Tibial artery (tissue), 4 donors: ENCODE measurements around the gene EPN3.

Experiments
- DNase-seq, 2 donors: peaks; one replicate each; pipeline ENCODE4 v3.0.0-alpha.2; 2019
- H3K27ac ChIP-seq, 2 donors: fragments of 200-600 bp; sonication (generic) in 1 of 2; 1 replicate in 1 of 2; 2 replicates in 1 of 2; pipeline ENCODE4 v1.5.1; 2018 to 2019; ENCODE audit warnings: mild to moderate bottlenecking in 1 of 2
- H3K27me3 ChIP-seq, 2 donors: fragments of 200-600 bp; sonication (generic) in 1 of 2; one replicate each; pipeline versions ENCODE4 v1.5.1 to v1.6.0; 2016 to 2019
- H3K36me3 ChIP-seq, 3 donors: fragments of 200-600 bp; sonication (generic) in 2 of 3; one replicate each; pipeline ENCODE4 v1.5.1; 2016 to 2019; ENCODE audit warnings: mild to moderate bottlenecking in 2 of 3
- H3K4me1 ChIP-seq, 4 donors: fragments of 200-600 bp; sonication (generic) in 2 of 4; 1 replicate in 3 of 4; 2 replicates in 1 of 4; pipeline ENCODE4 v1.5.1; 2016 to 2019
- H3K4me3 ChIP-seq, 2 donors: fragments of 200-600 bp; sonication (generic) in 1 of 2; 1 replicate in 1 of 2; 2 replicates in 1 of 2; pipeline ENCODE4 v1.5.1; 2018 to 2019; ENCODE audit warnings: mild to moderate bottlenecking in 2 of 2
- H3K9me3 ChIP-seq, 3 donors: fragments of 200-600 bp; sonication (generic) in 1 of 3; one replicate each; pipeline ENCODE4 v1.5.1; 2016 to 2019
- intact Hi-C: fragments of 100-400 bp; cut with DNase I; formaldehyde crosslinking; loops from one replicate; pipeline ENCODE4 v1.15.0; 2023; ENCODE audit warnings: low total_unique reads
- TF ChIP-seq, protein P1 (sequence below), 2 experiments: fragments of 200-600 bp in 1 of 2; fragments of 450-650 bp in 1 of 2; IDR thresholded peaks; one replicate each; pipeline ENCODE4 v1.5.1; 2017 to 2019; ENCODE audit warnings: antibody characterized with exemption in 2 of 2, mild to moderate bottlenecking in 1 of 2, moderate library complexity in 1 of 2

EPN3 gene

DNA sequence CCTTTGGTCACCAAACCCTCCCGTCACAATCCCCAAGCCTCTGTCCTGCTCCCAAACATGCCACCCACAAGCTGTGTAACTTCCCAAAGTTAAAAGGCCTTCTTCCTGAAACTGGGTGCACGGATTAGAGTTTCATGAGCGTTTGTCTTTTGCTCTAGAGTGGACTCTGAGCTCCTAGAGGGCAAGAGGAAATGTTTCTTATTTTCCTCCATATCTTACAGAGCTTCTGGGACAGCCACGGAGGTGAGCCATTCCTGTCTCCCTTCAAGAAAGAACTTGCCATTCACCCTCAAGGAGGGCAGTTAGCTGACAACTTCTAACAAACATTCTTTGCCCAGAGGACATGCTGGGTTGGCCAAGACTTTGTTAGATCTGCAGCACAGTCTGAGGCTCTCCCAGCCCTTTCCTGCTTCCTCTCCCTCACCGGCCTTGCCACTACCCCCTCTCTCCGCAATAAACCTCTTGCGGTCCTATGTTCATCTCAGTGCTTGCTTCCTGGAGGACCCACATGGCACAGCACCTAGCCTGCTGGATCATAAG lies 26.9 kb upstream of the EPN3 start:
- peaks cover 0 to 18% (median 9%) of the 10 kb centered on the region in 4 donors for H3K4me1 ChIP-seq
- TF ChIP-seq, protein P1, sequence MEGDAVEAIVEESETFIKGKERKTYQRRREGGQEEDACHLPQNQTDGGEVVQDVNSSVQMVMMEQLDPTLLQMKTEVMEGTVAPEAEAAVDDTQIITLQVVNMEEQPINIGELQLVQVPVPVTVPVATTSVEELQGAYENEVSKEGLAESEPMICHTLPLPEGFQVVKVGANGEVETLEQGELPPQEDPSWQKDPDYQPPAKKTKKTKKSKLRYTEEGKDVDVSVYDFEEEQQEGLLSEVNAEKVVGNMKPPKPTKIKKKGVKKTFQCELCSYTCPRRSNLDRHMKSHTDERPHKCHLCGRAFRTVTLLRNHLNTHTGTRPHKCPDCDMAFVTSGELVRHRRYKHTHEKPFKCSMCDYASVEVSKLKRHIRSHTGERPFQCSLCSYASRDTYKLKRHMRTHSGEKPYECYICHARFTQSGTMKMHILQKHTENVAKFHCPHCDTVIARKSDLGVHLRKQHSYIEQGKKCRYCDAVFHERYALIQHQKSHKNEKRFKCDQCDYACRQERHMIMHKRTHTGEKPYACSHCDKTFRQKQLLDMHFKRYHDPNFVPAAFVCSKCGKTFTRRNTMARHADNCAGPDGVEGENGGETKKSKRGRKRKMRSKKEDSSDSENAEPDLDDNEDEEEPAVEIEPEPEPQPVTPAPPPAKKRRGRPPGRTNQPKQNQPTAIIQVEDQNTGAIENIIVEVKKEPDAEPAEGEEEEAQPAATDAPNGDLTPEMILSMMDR (IDR thresholded peaks at IDR 0.05) = no peak
- H3K27ac ChIP-seq = no peak overlapping the region
- H3K4me3 ChIP-seq = no peak overlapping the region
- peaks cover 0 to 2% of the 10 kb centered on the region in 2 donors for H3K27me3 ChIP-seq
- intact Hi-C loops = no loop called here
- no peak for DNase-seq
- H3K36me3 ChIP-seq = no peaks in the 10 kb centered on the region
- H3K9me3 ChIP-seq = no peaks in the 10 kb centered on the region

- no peaks in the 10 kb centered on the region for H3K9me3 ChIP-seq
- DNase-seq = no peak
- H3K36me3 ChIP-seq = no peaks in the 10 kb centered on the region
- H3K4me3 ChIP-seq = no peak overlapping the region
- peaks cover 0 to 18% (median 9%) of the 10 kb centered on the region in 4 donors for H3K4me1 ChIP-seq
- H3K27me3 ChIP-seq = peaks cover 0 to 2% of the 10 kb centered on the region in 2 donors
- H3K27ac ChIP-seq = no peak overlapping the region
- intact Hi-C loops = no loop called here
- TF ChIP-seq, protein P1 (IDR thresholded peaks at IDR 0.05) = no peak
These were observed 26.2 kb upstream of the EPN3 start for GRCh38 chr17:50506298-50506697.

GRCh38 chr17:50507871-50508572 lies 24.5 kb upstream of the EPN3 start, which contains the start of gene MYCBPAP:
TSS of gene MYCBPAP (plus strand) at chr17:50508439. CDS start at chr17:50508675, 236 bp downstream.
- Histone ChIP-seq H3K4me1 (peaks cover 0 to 18% (median 9%) of the 10 kb centered on the region in 4 donors), H3K9me3 (no peaks in the 10 kb centered on the region), H3K4me3 (peak within 1 kb of the TSS; percentile 60 to 84), H3K36me3 (no peaks in the 10 kb centered on the region), H3K27me3 (peaks cover 0 to 2% of the 10 kb centered on the region in 2 donors), H3K27ac (peak within 1 kb of the TSS; percentile 66 to 79)
- peak; percentile 83 to 90 for DNase-seq
- intact Hi-C loops = no loop called here
- TF ChIP-seq, protein P1 (IDR thresholded peaks at IDR 0.05) = no peak

- Histone ChIP-seq H3K27me3 (peaks cover 0 to 2% of the 10 kb centered on the region in 2 donors), H3K9me3 (no peaks in the 10 kb centered on the region), H3K4me3 (peak overlapping the region; percentile 60 to 84), H3K4me1 (peaks cover 0 to 18% (median 9%) of the 10 kb centered on the region in 4 donors), H3K27ac (peak overlapping the region; percentile 66 to 79), H3K36me3 (no peaks in the 10 kb centered on the region)
- no peak for DNase-seq
- intact Hi-C loops = no loop called here
- TF ChIP-seq, protein P1 (IDR thresholded peaks at IDR 0.05) = no peak
These were observed 23.7 kb upstream of the EPN3 start for GRCh38 chr17:50508573-50509460.

DNA sequence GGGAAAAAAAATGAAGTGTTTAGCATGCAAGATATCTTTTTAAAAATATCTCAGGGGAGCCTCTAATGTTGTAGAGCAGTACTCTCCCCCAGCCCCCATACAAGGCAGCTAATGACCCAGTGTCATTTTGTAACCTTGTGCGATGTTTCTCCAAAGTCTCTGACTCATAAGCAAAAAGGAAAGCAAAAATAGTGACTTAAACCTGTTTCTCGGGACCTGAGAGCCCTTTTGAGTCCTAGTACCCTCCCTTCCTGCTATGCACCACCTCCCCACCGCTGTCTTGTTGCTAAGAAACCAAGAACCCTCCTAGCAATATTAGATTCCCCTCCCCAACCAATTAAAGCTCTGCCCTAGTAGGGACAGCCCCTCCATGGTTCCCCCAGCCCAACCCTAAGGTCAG lies 21.5 kb upstream of the EPN3 start:
- Histone ChIP-seq H3K36me3 (no peaks in the 10 kb centered on the region), H3K27ac (no peak overlapping the region), H3K9me3 (no peaks in the 10 kb centered on the region), H3K4me1 (peaks cover 0 to 23% (median 9%) of the 10 kb centered on the region in 4 donors), H3K4me3 (no peak overlapping the region), H3K27me3 (no peaks in the 10 kb centered on the region)
- intact Hi-C loops = no loop called here
- no peak for DNase-seq
- TF ChIP-seq, protein P1 (IDR thresholded peaks at IDR 0.05) = no peak
